ENCODE data around the gene HS3ST2. TPM values are rescaled to one million over a fixed set of nuclear protein-coding genes. Genes with fewer than 3 reads are reported as not detected.

HS3ST2 gene
- total and polyA plus RNA-seq, 2 donors (not counting 3 experiments of a cell fraction or from before 2014, with no cell fraction given) = not detected

DNA sequence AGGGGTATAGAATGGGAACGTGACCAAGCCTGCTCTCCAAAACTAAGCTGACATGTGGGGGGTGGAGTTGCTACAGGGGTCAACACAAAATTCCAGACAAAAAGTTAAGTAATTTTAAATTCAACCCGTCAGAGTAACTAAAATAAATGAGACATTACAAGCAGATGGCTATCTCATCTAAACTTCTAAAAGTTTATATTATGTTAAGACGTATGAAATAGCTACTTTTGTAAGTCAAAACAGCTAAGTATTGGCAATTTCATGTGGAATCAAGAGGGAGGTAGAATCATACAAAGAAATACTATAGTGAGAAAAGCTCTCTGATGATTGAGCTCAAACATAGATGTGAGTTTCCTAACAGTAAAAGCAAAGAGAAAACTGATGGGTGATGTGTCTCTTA, 113.3 kb downstream of the HS3ST2 start:
- Histone ChIP-seq H3K27me3 (ENCODE audit: control insufficient read depth in 2 of 2, insufficient read depth in 2 of 2, low read length in 2 of 2) (peaks cover 0 to 6% of the 10 kb centered on the region in 2 experiments), H4K20me1 (replicated peaks; ENCODE audit: control insufficient read depth, extremely low read depth, insufficient read depth, low read length) (no peaks in the 10 kb centered on the region), H3K36me3 (ENCODE audit: control insufficient read depth in 2 of 2, extremely low read depth in 1 of 2, insufficient read depth in 2 of 2, low read length in 2 of 2) (no peaks in the 10 kb centered on the region), H2AFZ (ENCODE audit: low read depth, low read length) (no peak overlapping the region), H3K9me3 (replicated peaks; ENCODE audit: control insufficient read depth, insufficient read depth, low read length) (no peaks in the 10 kb centered on the region), H3K9ac (replicated peaks; ENCODE audit: extremely low read depth, insufficient read depth, low read length) (no peak overlapping the region), H3K9me1 (replicated peaks; ENCODE audit: control insufficient read depth, extremely low read depth, insufficient read depth, low read length) (no peaks in the 10 kb centered on the region), H3K79me2 (ENCODE audit: control insufficient read depth, insufficient read depth, low read length) (no peaks in the 10 kb centered on the region), H3K4me1 (ENCODE audit: control insufficient read depth, extremely low read depth, insufficient read depth, low read length) (no peaks in the 10 kb centered on the region), H3K4me3 (replicated peaks in 1 of 3; ENCODE audit: insufficient read depth in 1 of 3, low read depth in 1 of 3, low read length in 3 of 3) (no peak overlapping the region), H3K27ac (ENCODE audit: insufficient read depth, low read depth, low read length) (no peak overlapping the region), H3K4me2 (ENCODE audit: insufficient read depth, low read length) (no peak overlapping the region)
- FAIRE-seq = no peak
- POLR2A ChIA-PET = no interaction called here
- DNase-seq (ENCODE audit: low read depth, low spot score) = no peak
- dilution Hi-C loops (cut with MboI; ENCODE audit: extremely low pct_ligation_motif_present, low sequenced_read_pairs) = no loop called here
- no TSS peak for BruUV-seq (replicated peaks)
- intact Hi-C loops (cut with micrococcal nuclease) = no loop called here
- CTCF ChIA-PET = interaction anchor here (1.0 to 2.0 kb wide), 4 partner anchors 9 to 509 kb away, joined by 3 to 5 read pairs (median 4); no protein-coding TSS in a partner anchor
- TF ChIP-seq JUN (IDR thresholded peaks at IDR 0.05; ENCODE audit: borderline replicate concordance, insufficient read depth, insufficient read length, low read depth) = no peak
- TF ChIP-seq, protein P1, sequence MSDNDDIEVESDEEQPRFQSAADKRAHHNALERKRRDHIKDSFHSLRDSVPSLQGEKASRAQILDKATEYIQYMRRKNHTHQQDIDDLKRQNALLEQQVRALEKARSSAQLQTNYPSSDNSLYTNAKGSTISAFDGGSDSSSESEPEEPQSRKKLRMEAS (IDR thresholded peaks at IDR 0.05; ENCODE audit: insufficient read depth, insufficient read length) = no peak
- TF ChIP-seq EZH2 (IDR thresholded peaks at IDR 0.05; ENCODE audit: borderline replicate concordance, low read depth, low read length, severe bottlenecking) = no peak
- TF ChIP-seq, protein P2, sequence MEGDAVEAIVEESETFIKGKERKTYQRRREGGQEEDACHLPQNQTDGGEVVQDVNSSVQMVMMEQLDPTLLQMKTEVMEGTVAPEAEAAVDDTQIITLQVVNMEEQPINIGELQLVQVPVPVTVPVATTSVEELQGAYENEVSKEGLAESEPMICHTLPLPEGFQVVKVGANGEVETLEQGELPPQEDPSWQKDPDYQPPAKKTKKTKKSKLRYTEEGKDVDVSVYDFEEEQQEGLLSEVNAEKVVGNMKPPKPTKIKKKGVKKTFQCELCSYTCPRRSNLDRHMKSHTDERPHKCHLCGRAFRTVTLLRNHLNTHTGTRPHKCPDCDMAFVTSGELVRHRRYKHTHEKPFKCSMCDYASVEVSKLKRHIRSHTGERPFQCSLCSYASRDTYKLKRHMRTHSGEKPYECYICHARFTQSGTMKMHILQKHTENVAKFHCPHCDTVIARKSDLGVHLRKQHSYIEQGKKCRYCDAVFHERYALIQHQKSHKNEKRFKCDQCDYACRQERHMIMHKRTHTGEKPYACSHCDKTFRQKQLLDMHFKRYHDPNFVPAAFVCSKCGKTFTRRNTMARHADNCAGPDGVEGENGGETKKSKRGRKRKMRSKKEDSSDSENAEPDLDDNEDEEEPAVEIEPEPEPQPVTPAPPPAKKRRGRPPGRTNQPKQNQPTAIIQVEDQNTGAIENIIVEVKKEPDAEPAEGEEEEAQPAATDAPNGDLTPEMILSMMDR (IDR thresholded peaks at IDR 0.05; ENCODE audit: extremely low read depth in 1 of 2, insufficient read depth in 1 of 2, low read depth in 1 of 2, low read length in 2 of 2) = no peak
- TF ChIP-seq FOS (IDR thresholded peaks at IDR 0.05; ENCODE audit: borderline replicate concordance, insufficient read depth, low read length) = no peak
- no peak for TF ChIP-seq POLR2AphosphoS5 (IDR thresholded peaks at IDR 0.05; ENCODE audit: insufficient read depth, low read depth, low read length)
- TF ChIP-seq MYC (IDR thresholded peaks at IDR 0.05; ENCODE audit: low read depth, low read length) = no peak
- TF ChIP-seq POLR2A (IDR thresholded peaks at IDR 0.05; ENCODE audit: low read depth, low read length) = no peak
- no peak for TF ChIP-seq GATA2 (IDR thresholded peaks at IDR 0.05; ENCODE audit: insufficient read depth, insufficient read length, low read depth, low read length)

All from endothelial cell of umbilical vein (primary cell).